MM.1S (cell line): Measurements from ENCODE around the gene CFAP74.
A peak's percentile ranks its signal among the peaks of the same experiment; 100 is the strongest.

Experiments
- DNase-seq: peaks from one replicate; pipeline ENCODE4 v3.0.0-alpha.2; 2015
- H2AFZ ChIP-seq: fragments of 300-600 bp; sonication (generic); 2 replicates; pipeline ENCODE4 v1.6.0; 2016; ENCODE audit warnings: antibody characterized with exemption, low read length
- H3F3A ChIP-seq: fragments of 300-600 bp; sonication (generic); 2 replicates; pipeline ENCODE4 v1.6.1; 2016; ENCODE audit warnings: mild to moderate bottlenecking, antibody characterized with exemption, low read length, moderate library complexity, mixed read lengths; ENCODE audit not compliant: insufficient read depth
- H3K27ac ChIP-seq: fragments of 300-600 bp; sonication (generic); 2 replicates; pipeline ENCODE4 v1.5.1; 2016; ENCODE audit warnings: mild to moderate bottlenecking, low read length
- H3K27me3 ChIP-seq: fragments of 300-600 bp; sonication (generic); replicated peaks from 2 replicates; pipeline ENCODE4 v1.6.0; 2016; ENCODE audit warnings: low read length; ENCODE audit not compliant: insufficient read depth
- H3K36me3 ChIP-seq: fragments of 300-600 bp; sonication (generic); replicated peaks from 2 replicates; pipeline ENCODE4 v1.6.1; 2016; ENCODE audit warnings: mild to moderate bottlenecking, low read length, mixed read lengths; ENCODE audit not compliant: insufficient read depth
- H3K4me1 ChIP-seq: fragments of 300-600 bp; sonication (generic); 2 replicates; pipeline ENCODE4 v1.6.1; 2016; ENCODE audit warnings: low read length, mixed read lengths
- H3K4me2 ChIP-seq: fragments of 300-600 bp; sonication (generic); 2 replicates; pipeline ENCODE4 v1.6.0; 2016; ENCODE audit warnings: low read depth, low read length
- H3K4me3 ChIP-seq: fragments of 300-600 bp; sonication (generic); 2 replicates; pipeline ENCODE4 v1.5.1; 2016; ENCODE audit warnings: low read length, mixed read lengths
- H3K79me2 ChIP-seq: fragments of 300-600 bp; sonication (generic); 2 replicates; pipeline ENCODE4 v1.6.1; 2016; ENCODE audit warnings: mixed run types, low read length, mixed read lengths
- H3K9ac ChIP-seq: fragments of 300-600 bp; sonication (generic); 2 replicates; pipeline ENCODE4 v1.6.1; 2016; ENCODE audit warnings: low read length, mixed read lengths
- H3K9me2 ChIP-seq: fragments of 300-600 bp; sonication (generic); replicated peaks from 2 replicates; pipeline ENCODE4 v1.6.1; 2016; ENCODE audit warnings: mild to moderate bottlenecking, low read length, mixed read lengths; ENCODE audit not compliant: insufficient read depth
- H3K9me3 ChIP-seq: fragments of 300-600 bp; sonication (generic); replicated peaks from 2 replicates; pipeline ENCODE4 v1.6.1; 2016; ENCODE audit warnings: mild to moderate bottlenecking, low read length, mixed read lengths; ENCODE audit not compliant: insufficient read depth
- H4K20me1 ChIP-seq: fragments of 300-600 bp; sonication (generic); 2 replicates; pipeline ENCODE4 v1.6.1; 2016; ENCODE audit warnings: mild to moderate bottlenecking, low read length, moderate library complexity, mixed read lengths; ENCODE audit not compliant: insufficient read depth
- EZH2 ChIP-seq: fragments of 300-600 bp; sonication (generic); optimal IDR thresholded peaks from 2 replicates; pipeline ENCODE3; 2017; ENCODE audit warnings: low read depth, mild to moderate bottlenecking, antibody characterized with exemption, low read length, mixed read lengths
- EZH2phosphoT487 ChIP-seq: fragments of 300-600 bp; sonication (generic); IDR thresholded peaks from 2 replicates; pipeline ENCODE4 v1.6.1; 2018; ENCODE audit warnings: antibody characterized with exemption, low read length
- TF ChIP-seq, protein P1 (sequence below): fragments of 300-600 bp; sonication (generic); IDR thresholded peaks from 2 replicates; pipeline ENCODE4 v1.5.1; 2016; ENCODE audit warnings: antibody characterized with exemption, low read length, mixed read lengths

The CFAP74 gene

DNA sequence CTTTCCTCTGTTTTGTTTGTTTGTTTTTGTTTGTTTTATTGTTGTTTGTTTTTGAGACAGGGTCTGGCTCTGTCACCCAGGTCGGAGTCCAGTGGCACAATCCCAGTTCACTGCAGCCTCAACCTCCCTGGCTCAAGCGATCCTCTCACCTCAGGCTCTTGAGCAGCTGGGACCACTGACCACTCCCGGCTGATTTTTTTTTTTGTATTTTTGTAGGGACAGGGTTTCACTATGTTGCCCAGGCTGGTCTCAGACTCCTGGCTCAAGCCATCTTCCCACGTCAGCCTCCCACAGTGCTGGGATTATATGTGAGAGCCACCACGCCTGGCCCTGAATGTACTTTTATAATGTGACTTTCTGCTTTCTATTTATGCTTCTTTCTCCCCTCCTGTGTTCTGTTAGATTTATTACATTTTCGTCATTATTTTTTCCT, 93.5 kb downstream of the CFAP74 start:
- DNase-seq: no peak
- H3K79me2 ChIP-seq: peaks cover 7% of the 10 kb centered on the region
- peak overlapping the region; percentile 39; the same call in 1 of the 2 replicates for H3K4me2 ChIP-seq
- H3K9ac ChIP-seq: no peak overlapping the region; the same call in 1 of the 2 replicates
- no peaks in the 10 kb centered on the region for H3K9me3 ChIP-seq
- H2AFZ ChIP-seq: no peak overlapping the region
- no peak for TF ChIP-seq EZH2
- TF ChIP-seq, protein P1, sequence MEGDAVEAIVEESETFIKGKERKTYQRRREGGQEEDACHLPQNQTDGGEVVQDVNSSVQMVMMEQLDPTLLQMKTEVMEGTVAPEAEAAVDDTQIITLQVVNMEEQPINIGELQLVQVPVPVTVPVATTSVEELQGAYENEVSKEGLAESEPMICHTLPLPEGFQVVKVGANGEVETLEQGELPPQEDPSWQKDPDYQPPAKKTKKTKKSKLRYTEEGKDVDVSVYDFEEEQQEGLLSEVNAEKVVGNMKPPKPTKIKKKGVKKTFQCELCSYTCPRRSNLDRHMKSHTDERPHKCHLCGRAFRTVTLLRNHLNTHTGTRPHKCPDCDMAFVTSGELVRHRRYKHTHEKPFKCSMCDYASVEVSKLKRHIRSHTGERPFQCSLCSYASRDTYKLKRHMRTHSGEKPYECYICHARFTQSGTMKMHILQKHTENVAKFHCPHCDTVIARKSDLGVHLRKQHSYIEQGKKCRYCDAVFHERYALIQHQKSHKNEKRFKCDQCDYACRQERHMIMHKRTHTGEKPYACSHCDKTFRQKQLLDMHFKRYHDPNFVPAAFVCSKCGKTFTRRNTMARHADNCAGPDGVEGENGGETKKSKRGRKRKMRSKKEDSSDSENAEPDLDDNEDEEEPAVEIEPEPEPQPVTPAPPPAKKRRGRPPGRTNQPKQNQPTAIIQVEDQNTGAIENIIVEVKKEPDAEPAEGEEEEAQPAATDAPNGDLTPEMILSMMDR: no peak
- no peak for TF ChIP-seq EZH2phosphoT487
- H3F3A ChIP-seq: peaks cover 26% of the 10 kb centered on the region
- H3K36me3 ChIP-seq: no peaks in the 10 kb centered on the region
- no peaks in the 10 kb centered on the region for H4K20me1 ChIP-seq
- H3K4me1 ChIP-seq: peaks cover 40% of the 10 kb centered on the region
- H3K4me3 ChIP-seq: no peak overlapping the region
- peaks cover 2% of the 10 kb centered on the region; the same call in 1 of the 2 replicates for H3K27me3 ChIP-seq
- H3K27ac ChIP-seq: peak overlapping the region; percentile 72; the same call in 1 of the 2 replicates
- no peaks in the 10 kb centered on the region for H3K9me2 ChIP-seq

DNA sequence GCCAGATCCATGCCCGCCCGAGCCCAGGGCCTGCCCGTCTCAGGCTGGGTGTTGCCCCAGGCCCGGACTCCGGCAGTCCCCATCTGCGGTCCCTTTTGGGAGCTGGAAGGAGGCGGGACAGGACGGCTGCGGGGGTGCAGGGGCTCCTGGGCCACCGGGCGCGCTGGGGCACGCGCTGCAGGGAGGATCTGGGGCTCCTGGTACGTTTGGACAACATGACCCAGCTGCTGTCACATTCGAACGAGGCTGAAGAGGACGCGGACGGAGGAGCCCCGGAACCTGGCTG, 95.1 kb downstream of the CFAP74 start:
- no peaks in the 10 kb centered on the region for H3K9me2 ChIP-seq
- no peaks in the 10 kb centered on the region for H3K27me3 ChIP-seq
- peaks cover 7% of the 10 kb centered on the region for H3K79me2 ChIP-seq
- peak overlapping the region; percentile 46; the same call in 1 of the 2 replicates for H2AFZ ChIP-seq
- peaks cover 40% of the 10 kb centered on the region for H3K4me1 ChIP-seq
- peak overlapping the region; percentile 79 for H3K27ac ChIP-seq
- H3K4me3 ChIP-seq: peak overlapping the region; percentile 66
- no peaks in the 10 kb centered on the region for H4K20me1 ChIP-seq
- H3K9me3 ChIP-seq: no peaks in the 10 kb centered on the region
- DNase-seq: no peak
- H3K4me2 ChIP-seq: peak overlapping the region; percentile 99
- peaks cover 26% of the 10 kb centered on the region for H3F3A ChIP-seq
- peak overlapping the region; percentile 79 for H3K9ac ChIP-seq
- H3K36me3 ChIP-seq: no peaks in the 10 kb centered on the region
- TF ChIP-seq, protein P1: no peak
- no peak for TF ChIP-seq EZH2phosphoT487
- TF ChIP-seq EZH2: no peak

DNA sequence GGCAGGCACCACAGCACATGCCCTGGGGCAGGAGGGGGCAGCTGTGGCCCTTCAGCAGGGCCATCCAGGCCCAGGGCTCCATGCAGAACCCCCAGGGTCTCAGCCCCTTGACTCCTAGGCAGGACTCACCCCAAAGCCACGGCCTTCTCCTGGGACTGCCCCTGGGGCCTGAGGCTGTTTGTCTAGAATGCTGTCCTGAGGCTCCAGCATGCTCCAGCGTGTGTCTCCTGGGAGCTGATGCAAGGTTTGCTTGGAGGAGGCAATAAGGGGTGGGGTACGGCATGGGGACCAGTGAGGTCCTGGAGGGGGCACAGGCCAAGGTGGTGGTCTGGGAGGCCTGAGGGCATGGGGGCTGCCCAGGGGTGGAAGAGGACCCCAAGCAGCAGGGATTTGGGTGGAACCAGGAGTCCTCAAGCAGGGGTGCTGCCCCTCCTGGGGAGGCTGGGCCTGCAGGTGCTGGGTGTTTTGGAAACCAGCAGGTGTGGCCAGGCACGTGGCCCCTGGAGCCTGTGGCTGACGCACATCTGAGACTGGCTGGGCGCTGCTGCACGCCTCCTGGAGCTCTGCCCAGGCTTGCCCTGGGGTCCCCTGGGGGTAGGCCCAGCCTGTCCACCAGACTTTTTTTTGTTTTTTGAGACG, 96.4 kb downstream of the CFAP74 start:
- H3K27me3 ChIP-seq: no peaks in the 10 kb centered on the region
- no peaks in the 10 kb centered on the region for H3K9me2 ChIP-seq
- H3K27ac ChIP-seq: peak overlapping the region; percentile 79
- no peak overlapping the region for H3K4me3 ChIP-seq
- peaks cover 26% of the 10 kb centered on the region for H3F3A ChIP-seq
- H4K20me1 ChIP-seq: no peaks in the 10 kb centered on the region
- peak overlapping the region; percentile 61 for H3K9ac ChIP-seq
- DNase-seq: peak; percentile 88
- H3K79me2 ChIP-seq: peaks cover 7% of the 10 kb centered on the region
- peaks cover 40% of the 10 kb centered on the region for H3K4me1 ChIP-seq
- peak overlapping the region; percentile 26; the same call in 1 of the 2 replicates for H2AFZ ChIP-seq
- no peaks in the 10 kb centered on the region for H3K36me3 ChIP-seq
- no peaks in the 10 kb centered on the region for H3K9me3 ChIP-seq
- H3K4me2 ChIP-seq: peak overlapping the region; percentile 19; the same call in 1 of the 2 replicates
- TF ChIP-seq EZH2: no peak
- TF ChIP-seq, protein P1: no peak
- no peak for TF ChIP-seq EZH2phosphoT487
